ENCODE measurements around the gene BMS1. TPM values are rescaled to one million over a fixed set of nuclear protein-coding genes. Genes with fewer than 3 reads are reported as not detected.

The BMS1 gene
- total and polyA plus RNA-seq, 10 of the 15 experiments (the other 5 are each of a cell fraction or from before 2014, with no cell fraction given), result 7.6 to 33.6 (median 21.0) TPM

- Histone ChIP-seq H3K36me3 (ENCODE audit: control insufficient read depth in 2 of 2, insufficient read depth in 2 of 2, low read length in 1 of 2) (peaks cover 18 to 55% of the 10 kb centered on the region in 2 experiments), H3K9ac (ENCODE audit: control insufficient read depth, insufficient read depth, low read length) (no peak overlapping the region), H3K4me1 (ENCODE audit: control insufficient read depth, insufficient read depth, low read length) (no peaks in the 10 kb centered on the region), H3K27me3 (replicated peaks in 1 of 2; ENCODE audit: control insufficient read depth in 2 of 2, insufficient read depth in 2 of 2, low read length in 1 of 2) (no peaks in the 10 kb centered on the region), H4K20me1 (ENCODE audit: control insufficient read depth, insufficient read depth) (no peaks in the 10 kb centered on the region), H3K4me2 (ENCODE audit: control insufficient read depth, insufficient read depth) (no peak overlapping the region), H3K9me3 (replicated peaks; ENCODE audit: control insufficient read depth, insufficient read depth, low read length) (no peaks in the 10 kb centered on the region), H2AFZ (ENCODE audit: control insufficient read depth, low read depth, low read length) (no peak overlapping the region), H3K27ac (ENCODE audit: control insufficient read depth, insufficient read depth) (no peak overlapping the region), H3K4me3 (no peak overlapping the region), H3K79me2 (ENCODE audit: control insufficient read depth, insufficient read depth, low read length) (no peaks in the 10 kb centered on the region)
- DNase-seq (ENCODE audit: low read depth, low spot score) (no peak), FAIRE-seq (no peak), ATAC-seq (no peak)
- ChIA-PET POLR2A (no interaction called here), CTCF (no interaction called here), SMC1A (ENCODE audit: uncharacterized antibody, unreplicated experiment) (no interaction called here), RAD21 (ENCODE audit: unreplicated experiment) (interaction anchor here (0.7 kb wide), 1 partner anchor 95 kb away, joined by 4 read pairs; no protein-coding TSS in a partner anchor)
- WGBS (ENCODE audit: insufficient coverage, insufficient replicate concordance, low lambda C conversion rate, missing lambda C conversion rate), result 98% methylated on average over 2 of the region's 2 CpGs
- intact Hi-C loops (cut with micrococcal nuclease; ENCODE audit: unreplicated experiment), result loop anchor here (10.0 kb wide), 1 partner anchor 309 kb away; no protein-coding TSS in a partner anchor
- BruUV-seq (replicated peaks), result no TSS peak
- in situ Hi-C loops (cut with MboI), result loop anchor here (25.0 kb wide), 1 partner anchor 592 kb away; no protein-coding TSS in a partner anchor
- no peak for TF ChIP-seq NBN (IDR thresholded peaks at IDR 0.05)
- no peak for TF ChIP-seq CHD1 (IDR thresholded peaks at IDR 0.05; ENCODE audit: low read depth, low read length)
- no peak for TF ChIP-seq POLR2A (IDR thresholded peaks at IDR 0.05; ENCODE audit: low read depth, low read length)
- no peak for TF ChIP-seq USF2 (IDR thresholded peaks at IDR 0.05; ENCODE audit: borderline replicate concordance, low read depth, low read length)
- TF ChIP-seq, protein P1, sequence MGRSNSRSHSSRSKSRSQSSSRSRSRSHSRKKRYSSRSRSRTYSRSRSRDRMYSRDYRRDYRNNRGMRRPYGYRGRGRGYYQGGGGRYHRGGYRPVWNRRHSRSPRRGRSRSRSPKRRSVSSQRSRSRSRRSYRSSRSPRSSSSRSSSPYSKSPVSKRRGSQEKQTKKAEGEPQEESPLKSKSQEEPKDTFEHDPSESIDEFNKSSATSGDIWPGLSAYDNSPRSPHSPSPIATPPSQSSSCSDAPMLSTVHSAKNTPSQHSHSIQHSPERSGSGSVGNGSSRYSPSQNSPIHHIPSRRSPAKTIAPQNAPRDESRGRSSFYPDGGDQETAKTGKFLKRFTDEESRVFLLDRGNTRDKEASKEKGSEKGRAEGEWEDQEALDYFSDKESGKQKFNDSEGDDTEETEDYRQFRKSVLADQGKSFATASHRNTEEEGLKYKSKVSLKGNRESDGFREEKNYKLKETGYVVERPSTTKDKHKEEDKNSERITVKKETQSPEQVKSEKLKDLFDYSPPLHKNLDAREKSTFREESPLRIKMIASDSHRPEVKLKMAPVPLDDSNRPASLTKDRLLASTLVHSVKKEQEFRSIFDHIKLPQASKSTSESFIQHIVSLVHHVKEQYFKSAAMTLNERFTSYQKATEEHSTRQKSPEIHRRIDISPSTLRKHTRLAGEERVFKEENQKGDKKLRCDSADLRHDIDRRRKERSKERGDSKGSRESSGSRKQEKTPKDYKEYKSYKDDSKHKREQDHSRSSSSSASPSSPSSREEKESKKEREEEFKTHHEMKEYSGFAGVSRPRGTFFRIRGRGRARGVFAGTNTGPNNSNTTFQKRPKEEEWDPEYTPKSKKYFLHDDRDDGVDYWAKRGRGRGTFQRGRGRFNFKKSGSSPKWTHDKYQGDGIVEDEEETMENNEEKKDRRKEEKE (IDR thresholded peaks at IDR 0.05), result no peak
- no peak for TF ChIP-seq GATAD2B (conservative IDR thresholded peaks at IDR 0.05; ENCODE audit: low read depth)
- TF ChIP-seq, protein P2, sequence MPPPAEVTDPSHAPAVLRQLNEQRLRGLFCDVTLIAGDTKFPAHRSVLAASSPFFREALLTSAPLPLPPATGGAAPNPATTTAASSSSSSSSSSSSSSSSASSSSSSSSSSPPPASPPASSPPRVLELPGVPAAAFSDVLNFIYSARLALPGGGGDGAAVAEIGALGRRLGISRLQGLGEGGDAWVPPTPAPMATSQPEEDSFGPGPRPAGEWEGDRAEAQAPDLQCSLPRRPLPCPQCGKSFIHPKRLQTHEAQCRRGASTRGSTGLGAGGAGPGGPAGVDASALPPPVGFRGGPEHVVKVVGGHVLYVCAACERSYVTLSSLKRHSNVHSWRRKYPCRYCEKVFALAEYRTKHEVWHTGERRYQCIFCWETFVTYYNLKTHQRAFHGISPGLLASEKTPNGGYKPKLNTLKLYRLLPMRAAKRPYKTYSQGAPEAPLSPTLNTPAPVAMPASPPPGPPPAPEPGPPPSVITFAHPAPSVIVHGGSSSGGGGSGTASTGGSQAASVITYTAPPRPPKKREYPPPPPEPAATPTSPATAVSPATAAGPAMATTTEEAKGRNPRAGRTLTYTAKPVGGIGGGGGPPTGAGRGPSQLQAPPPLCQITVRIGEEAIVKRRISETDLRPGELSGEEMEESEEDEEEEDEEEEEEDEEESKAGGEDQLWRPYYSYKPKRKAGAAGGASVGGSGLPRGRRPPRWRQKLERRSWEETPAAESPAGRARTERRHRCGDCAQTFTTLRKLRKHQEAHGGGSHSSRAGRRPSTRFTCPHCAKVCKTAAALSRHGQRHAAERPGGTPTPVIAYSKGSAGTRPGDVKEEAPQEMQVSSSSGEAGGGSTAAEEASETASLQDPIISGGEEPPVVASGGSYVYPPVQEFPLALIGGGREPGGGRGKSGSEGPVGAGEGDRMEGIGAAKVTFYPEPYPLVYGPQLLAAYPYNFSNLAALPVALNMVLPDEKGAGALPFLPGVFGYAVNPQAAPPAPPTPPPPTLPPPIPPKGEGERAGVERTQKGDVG (CRISPR knock-in tag; IDR thresholded peaks at IDR 0.05), result no peak
- TF ChIP-seq BCL11A (IDR thresholded peaks at IDR 0.05; ENCODE audit: low read depth, low read length), result no peak
- no peak for TF ChIP-seq TCF7 (IDR thresholded peaks at IDR 0.05; ENCODE audit: borderline replicate concordance)
- TF ChIP-seq SUZ12 (IDR thresholded peaks at IDR 0.05; ENCODE audit: unreplicated experiment), result no peak
- TF ChIP-seq BACH1 (IDR thresholded peaks at IDR 0.05; ENCODE audit: borderline replicate concordance), result no peak
- no peak for TF ChIP-seq KLF5 (IDR thresholded peaks at IDR 0.05; ENCODE audit: partially characterized antibody)
- no peak for TF ChIP-seq NR2C2 (IDR thresholded peaks at IDR 0.05; ENCODE audit: borderline replicate concordance, control insufficient read depth, insufficient read length, low read depth)
- TF ChIP-seq TAF1 (IDR thresholded peaks at IDR 0.05; ENCODE audit: borderline replicate concordance, low read depth, low read length), result no peak
- TF ChIP-seq, protein P3, sequence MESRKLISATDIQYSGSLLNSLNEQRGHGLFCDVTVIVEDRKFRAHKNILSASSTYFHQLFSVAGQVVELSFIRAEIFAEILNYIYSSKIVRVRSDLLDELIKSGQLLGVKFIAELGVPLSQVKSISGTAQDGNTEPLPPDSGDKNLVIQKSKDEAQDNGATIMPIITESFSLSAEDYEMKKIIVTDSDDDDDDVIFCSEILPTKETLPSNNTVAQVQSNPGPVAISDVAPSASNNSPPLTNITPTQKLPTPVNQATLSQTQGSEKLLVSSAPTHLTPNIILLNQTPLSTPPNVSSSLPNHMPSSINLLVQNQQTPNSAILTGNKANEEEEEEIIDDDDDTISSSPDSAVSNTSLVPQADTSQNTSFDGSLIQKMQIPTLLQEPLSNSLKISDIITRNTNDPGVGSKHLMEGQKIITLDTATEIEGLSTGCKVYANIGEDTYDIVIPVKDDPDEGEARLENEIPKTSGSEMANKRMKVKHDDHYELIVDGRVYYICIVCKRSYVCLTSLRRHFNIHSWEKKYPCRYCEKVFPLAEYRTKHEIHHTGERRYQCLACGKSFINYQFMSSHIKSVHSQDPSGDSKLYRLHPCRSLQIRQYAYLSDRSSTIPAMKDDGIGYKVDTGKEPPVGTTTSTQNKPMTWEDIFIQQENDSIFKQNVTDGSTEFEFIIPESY (IDR thresholded peaks at IDR 0.05), result no peak
- no peak for TF ChIP-seq WRNIP1 (IDR thresholded peaks at IDR 0.05; ENCODE audit: borderline replicate concordance, low read depth, low read length)
- TF ChIP-seq NFXL1 (IDR thresholded peaks at IDR 0.05; ENCODE audit: borderline replicate concordance), result no peak
- no peak for TF ChIP-seq ZBED1 (IDR thresholded peaks at IDR 0.05; ENCODE audit: borderline replicate concordance)
Measured at GRCh38 chr10:42795701-42796100, 13.1 kb downstream of the BMS1 start.
